Central memory CD8-positive, alpha-beta T cell (primary cell): ENCODE data around the gene NAA15.
"Not testable (repeated sequence)": the region's sequence is repeated elsewhere in the genome, so short reads cannot be mapped to it uniquely, and the experiment has no call there.

ENCODE experiments used
- ATAC-seq: fragments of 150-1000 bp; cut with Tn5 transposase; replicated peaks from 2 replicates; pipeline ENCODE4 v1.10.0; 2022; ENCODE audit warnings: mild to moderate bottlenecking, moderate FRiP score, moderate number of reproducible peaks; ENCODE audit not compliant: poor library complexity, severe bottlenecking; ENCODE audit errors: extremely low read depth
- DNase-seq, 2 donors: peaks; one replicate each; pipeline ENCODE4 v3.0.0; 2021; ENCODE audit warnings: low spot score in 2 of 2
- H3K27ac Mint-ChIP-seq: one replicate; pipeline ENCODE4 v1.8.0; 2022; ENCODE audit warnings: low read depth, mild to moderate bottlenecking, moderate library complexity, mixed read lengths
- H3K27me3 Mint-ChIP-seq: one replicate; pipeline ENCODE4 v1.8.0; 2022; ENCODE audit warnings: mixed read lengths
- H3K36me3 Mint-ChIP-seq: one replicate; pipeline ENCODE4 v1.8.0; 2022; ENCODE audit warnings: mild to moderate bottlenecking, moderate library complexity, mixed read lengths; ENCODE audit not compliant: insufficient read depth
- H3K4me1 Mint-ChIP-seq: one replicate; pipeline ENCODE4 v1.8.0; 2022; ENCODE audit warnings: mixed read lengths
- H3K4me3 Mint-ChIP-seq: one replicate; pipeline ENCODE4 v1.8.0; 2022; ENCODE audit warnings: mild to moderate bottlenecking, moderate library complexity, mixed read lengths
- H3K9me3 Mint-ChIP-seq: one replicate; pipeline ENCODE4 v1.8.0; 2022; ENCODE audit warnings: mixed read lengths

Gene NAA15

GRCh38 chr4:139301113-139301820, at the start of gene NAA15:
Gene NAA15, plus strand, starts transcription at chr4:139301505. Its CDS starts 273 bp downstream, at chr4:139301778.
- peak within 1 kb of the TSS; percentile 100 for H3K4me3 Mint-ChIP-seq
- peak; percentile 90 for ATAC-seq
- no peaks in the 10 kb centered on the region for H3K9me3 Mint-ChIP-seq
- peaks cover 41% of the 10 kb centered on the region for H3K4me1 Mint-ChIP-seq
- peak; percentile 89 to 97 for DNase-seq
- H3K27ac Mint-ChIP-seq, result peak within 1 kb of the TSS; percentile 100
- H3K27me3 Mint-ChIP-seq, result no peaks in the 10 kb centered on the region
- peaks cover 18% of the 10 kb centered on the region for H3K36me3 Mint-ChIP-seq

- Mint-ChIP-seq H3K36me3 (no peaks in the 10 kb centered on the region), H3K27me3 (no peaks in the 10 kb centered on the region), H3K9me3 (no peaks in the 10 kb centered on the region), H3K27ac (no peak overlapping the region), H3K4me3 (no peak overlapping the region), H3K4me1 (no peaks in the 10 kb centered on the region)
- no peak for ATAC-seq
- no peak for DNase-seq
These were observed 48.3 kb upstream of the NAA15 start for GRCh38 chr4:139253046-139253445.

- no peak for ATAC-seq
- no peaks in the 10 kb centered on the region for H3K4me1 Mint-ChIP-seq
- no peak overlapping the region for H3K27ac Mint-ChIP-seq
- no peak overlapping the region for H3K4me3 Mint-ChIP-seq
- no peaks in the 10 kb centered on the region for H3K27me3 Mint-ChIP-seq
- H3K36me3 Mint-ChIP-seq, result no peaks in the 10 kb centered on the region
- H3K9me3 Mint-ChIP-seq, result no peaks in the 10 kb centered on the region
- no peak for DNase-seq
These were observed 47.6 kb upstream of the NAA15 start for GRCh38 chr4:139253713-139254112.

DNA sequence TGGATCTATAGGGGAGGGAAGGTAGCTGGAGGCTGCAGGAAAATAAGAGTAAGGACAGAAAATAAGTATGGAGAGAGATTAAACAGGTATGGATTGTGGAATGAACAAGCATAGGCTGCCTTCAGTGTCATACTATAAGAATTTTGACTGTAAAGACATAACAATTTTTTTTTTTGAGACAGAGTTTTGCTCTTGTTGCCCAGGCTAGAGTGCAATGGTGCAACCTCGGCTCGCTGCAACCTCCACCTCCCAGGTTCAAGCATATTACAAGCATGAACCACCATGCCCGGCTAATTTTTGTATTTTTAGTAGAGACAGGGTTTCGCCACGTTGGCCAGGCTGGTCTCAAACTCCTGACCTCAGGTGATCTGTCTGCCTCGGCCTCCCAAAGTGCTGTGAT, 45.7 kb upstream of the NAA15 start:
- H3K4me1 Mint-ChIP-seq, H3K27me3 Mint-ChIP-seq, DNase-seq, ATAC-seq, H3K27ac Mint-ChIP-seq, H3K36me3 Mint-ChIP-seq, H3K4me3 Mint-ChIP-seq, H3K9me3 Mint-ChIP-seq: not testable (repeated sequence)

- H3K4me1 Mint-ChIP-seq, result no peaks in the 10 kb centered on the region
- H3K27me3 Mint-ChIP-seq, result no peaks in the 10 kb centered on the region
- no peak overlapping the region for H3K4me3 Mint-ChIP-seq
- ATAC-seq, result no peak
- DNase-seq, result no peak
- no peak overlapping the region for H3K27ac Mint-ChIP-seq
- no peaks in the 10 kb centered on the region for H3K36me3 Mint-ChIP-seq
- H3K9me3 Mint-ChIP-seq, result no peaks in the 10 kb centered on the region
These were observed 45.0 kb upstream of the NAA15 start for GRCh38 chr4:139256349-139256748.

DNA sequence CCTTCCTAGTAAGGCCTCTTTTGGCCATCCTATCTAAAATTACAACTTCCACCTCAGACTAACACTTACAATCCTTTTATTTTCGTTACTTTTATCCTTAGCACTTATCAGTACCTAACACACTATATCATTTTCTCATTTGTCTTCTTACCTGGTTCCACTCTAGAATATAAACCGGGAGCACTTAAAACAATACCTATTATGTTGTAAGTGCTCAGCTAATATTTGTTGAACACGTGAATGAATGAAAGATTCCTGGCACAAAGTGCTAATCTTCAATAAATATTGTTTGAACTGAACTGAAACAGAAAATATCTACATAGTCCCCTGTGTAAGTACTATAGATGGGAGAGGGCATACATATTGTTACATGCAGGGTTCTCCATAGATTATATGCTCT, 35.7 kb upstream of the NAA15 start:
- Mint-ChIP-seq H3K4me3 (no peak overlapping the region), H3K4me1 (peaks cover 10% of the 10 kb centered on the region), H3K9me3 (no peaks in the 10 kb centered on the region), H3K27ac (no peak overlapping the region), H3K27me3 (no peaks in the 10 kb centered on the region), H3K36me3 (peaks cover 4% of the 10 kb centered on the region)
- DNase-seq, result no peak
- ATAC-seq, result no peak

DNA sequence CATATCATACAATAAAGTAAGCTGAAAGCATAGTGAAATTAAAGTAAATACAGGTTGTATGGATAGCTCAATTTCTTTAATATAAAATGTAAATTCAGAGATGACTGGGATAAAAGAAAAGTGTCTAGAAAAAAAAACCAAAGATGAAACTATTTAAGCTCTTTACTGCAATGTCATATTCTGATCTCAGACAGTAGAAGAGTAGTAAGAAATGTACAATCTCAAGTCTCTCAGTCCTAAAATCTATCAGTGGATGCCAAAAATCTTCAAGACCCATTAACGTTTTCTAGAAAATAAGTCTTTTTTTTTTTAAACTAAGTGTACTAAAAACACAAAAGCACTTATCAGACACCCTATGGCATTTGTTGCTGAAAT, 35.1 kb upstream of the NAA15 start:
- H3K27ac Mint-ChIP-seq, result peak overlapping the region; percentile 87
- H3K36me3 Mint-ChIP-seq, result peaks cover 4% of the 10 kb centered on the region
- H3K4me3 Mint-ChIP-seq, result peak overlapping the region; percentile 78
- H3K9me3 Mint-ChIP-seq, result no peaks in the 10 kb centered on the region
- H3K27me3 Mint-ChIP-seq, result no peaks in the 10 kb centered on the region
- ATAC-seq (no peak), DNase-seq (no peak)
- H3K4me1 Mint-ChIP-seq, result peaks cover 10% of the 10 kb centered on the region

DNA sequence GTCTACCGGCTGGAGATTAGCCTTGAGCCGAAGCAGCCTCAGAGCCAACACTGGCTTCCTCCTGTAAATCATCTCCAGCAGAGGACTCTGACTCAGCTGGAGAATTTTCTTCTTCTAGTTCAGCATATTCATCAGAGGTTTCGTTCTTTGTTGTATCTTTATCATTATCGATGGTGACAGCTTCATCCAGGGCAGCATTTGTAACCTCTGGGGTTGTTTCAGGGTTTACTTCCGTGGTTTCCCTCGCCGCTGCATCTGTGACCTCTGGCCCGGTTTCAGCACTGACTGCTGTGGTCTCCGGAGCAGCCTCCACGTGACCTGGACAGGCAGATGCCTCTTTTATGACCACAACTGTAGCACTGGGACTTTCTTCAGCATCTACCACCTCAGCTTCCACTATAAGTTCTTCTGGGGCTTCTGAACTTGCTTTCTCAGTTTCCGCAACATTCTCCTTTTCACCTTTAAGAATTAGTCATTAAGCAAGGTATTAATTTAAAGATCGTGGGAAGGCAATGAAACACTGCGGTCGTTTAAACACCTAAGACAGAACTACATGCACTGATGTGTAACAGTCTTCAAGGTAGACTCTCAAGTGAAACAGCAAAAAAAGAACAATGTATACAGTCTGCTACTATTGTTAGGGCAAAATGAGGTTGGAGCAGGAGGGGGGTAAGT, 34.6 kb upstream of the NAA15 start:
- Mint-ChIP-seq H3K27ac (peak overlapping the region; percentile 87), H3K27me3 (no peaks in the 10 kb centered on the region), H3K9me3 (no peaks in the 10 kb centered on the region), H3K4me3 (peak overlapping the region; percentile 78), H3K4me1 (peaks cover 10% of the 10 kb centered on the region), H3K36me3 (peaks cover 4% of the 10 kb centered on the region)
- peak; percentile 51 to 53 for DNase-seq
- peak; percentile 98 for ATAC-seq

DNA sequence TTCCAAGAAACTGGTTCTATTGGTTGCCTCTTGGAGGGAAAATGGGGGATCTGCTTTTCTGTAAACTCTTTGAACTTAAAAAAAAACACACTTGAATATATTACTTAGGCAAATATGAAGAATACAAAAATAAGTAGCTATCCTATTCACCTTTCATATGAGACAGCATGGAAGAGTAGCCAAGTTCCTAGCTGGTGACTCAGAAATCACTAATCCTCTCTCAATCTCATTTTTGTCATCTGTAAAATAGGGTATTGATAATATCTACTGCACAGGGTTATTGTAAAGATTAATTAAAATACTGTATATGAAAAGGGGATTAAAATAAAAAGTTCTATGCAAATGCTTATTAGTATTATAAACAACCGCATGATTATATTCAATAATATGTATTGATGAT, 34.0 kb upstream of the NAA15 start:
- H3K27ac Mint-ChIP-seq, result peak overlapping the region; percentile 87
- no peaks in the 10 kb centered on the region for H3K9me3 Mint-ChIP-seq
- no peaks in the 10 kb centered on the region for H3K27me3 Mint-ChIP-seq
- peak overlapping the region; percentile 78 for H3K4me3 Mint-ChIP-seq
- H3K4me1 Mint-ChIP-seq, result peaks cover 10% of the 10 kb centered on the region
- no peak for ATAC-seq
- no peak for DNase-seq
- peaks cover 2% of the 10 kb centered on the region for H3K36me3 Mint-ChIP-seq

DNA sequence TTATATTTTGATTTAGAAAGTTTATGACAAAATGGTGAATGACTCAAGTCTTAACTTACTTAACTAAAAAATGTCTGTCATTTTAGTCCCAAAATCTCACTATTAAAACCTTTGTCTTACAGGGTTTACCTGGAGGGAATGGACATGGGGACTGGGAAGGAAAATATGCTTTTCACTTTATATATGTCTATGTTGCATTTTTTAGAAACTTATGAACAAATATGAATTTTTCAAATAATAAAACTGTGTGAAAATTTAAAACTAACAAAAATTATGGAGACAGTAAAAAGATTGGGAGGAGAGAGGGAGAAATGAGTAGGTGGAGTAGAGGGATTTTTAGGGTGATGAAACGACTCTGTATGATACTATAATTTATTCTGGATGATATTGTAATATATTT, 27.5 kb upstream of the NAA15 start:
- Mint-ChIP-seq H3K36me3 (no peaks in the 10 kb centered on the region), H3K9me3 (no peaks in the 10 kb centered on the region)

DNA sequence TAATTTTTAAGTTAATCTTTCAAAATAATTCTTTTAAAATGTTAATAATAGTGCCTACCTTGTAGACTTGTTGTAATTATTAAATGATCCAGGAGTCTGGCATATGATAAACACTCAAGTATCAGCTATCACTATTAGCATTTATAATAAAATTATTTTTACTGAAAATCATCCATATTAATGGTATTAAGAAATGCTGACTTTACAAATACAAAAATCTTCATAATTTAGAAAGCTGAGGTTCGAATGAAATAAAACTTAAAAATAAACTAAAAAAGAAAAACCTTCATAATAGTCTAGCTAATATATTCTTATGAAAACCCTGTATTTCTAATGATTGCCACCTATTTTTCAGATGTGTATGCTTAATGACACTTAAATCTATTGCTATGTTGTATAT, 26.5 kb upstream of the NAA15 start:
- DNase-seq (no peak), ATAC-seq (no peak)
- Mint-ChIP-seq H3K9me3 (no peaks in the 10 kb centered on the region), H3K27ac (no peak overlapping the region), H3K36me3 (peaks cover 1% of the 10 kb centered on the region), H3K4me1 (peaks cover 11% of the 10 kb centered on the region), H3K27me3 (peaks cover 26% of the 10 kb centered on the region), H3K4me3 (no peak overlapping the region)

More for the DNA sequence above, 27.5 kb upstream of the NAA15 start:
- no peak overlapping the region for H3K27ac Mint-ChIP-seq
- H3K4me1 Mint-ChIP-seq, result peaks cover 2% of the 10 kb centered on the region
- peaks cover 16% of the 10 kb centered on the region for H3K27me3 Mint-ChIP-seq
- H3K4me3 Mint-ChIP-seq, result no peak overlapping the region
- ATAC-seq (no peak), DNase-seq (no peak)

DNA sequence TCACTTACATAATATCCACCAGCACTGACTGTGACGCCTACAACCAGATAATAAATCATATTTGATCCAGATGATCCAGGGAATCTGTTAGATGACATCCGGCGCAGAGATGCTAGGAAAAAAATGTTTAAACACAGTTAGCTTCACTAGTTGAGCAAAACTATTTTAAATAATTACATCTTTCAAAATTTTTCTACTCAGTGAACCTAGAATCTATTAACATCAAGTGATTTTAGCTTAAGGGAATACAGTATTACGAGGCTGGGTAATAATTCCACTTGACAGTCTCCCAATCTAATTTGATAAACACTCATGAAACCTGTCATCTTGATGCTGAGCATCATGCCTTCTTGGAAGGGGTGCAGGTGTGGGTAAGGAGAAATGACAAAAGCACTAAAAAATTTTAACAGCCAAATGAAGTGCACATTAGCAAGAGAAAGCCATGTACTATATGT, 26.0 kb upstream of the NAA15 start:
- Mint-ChIP-seq H3K27me3 (peaks cover 31% of the 10 kb centered on the region), H3K4me3 (no peak overlapping the region), H3K27ac (no peak overlapping the region), H3K36me3 (peaks cover 1% of the 10 kb centered on the region), H3K9me3 (no peaks in the 10 kb centered on the region), H3K4me1 (peaks cover 17% of the 10 kb centered on the region)
- no peak for DNase-seq
- ATAC-seq, result no peak

DNA sequence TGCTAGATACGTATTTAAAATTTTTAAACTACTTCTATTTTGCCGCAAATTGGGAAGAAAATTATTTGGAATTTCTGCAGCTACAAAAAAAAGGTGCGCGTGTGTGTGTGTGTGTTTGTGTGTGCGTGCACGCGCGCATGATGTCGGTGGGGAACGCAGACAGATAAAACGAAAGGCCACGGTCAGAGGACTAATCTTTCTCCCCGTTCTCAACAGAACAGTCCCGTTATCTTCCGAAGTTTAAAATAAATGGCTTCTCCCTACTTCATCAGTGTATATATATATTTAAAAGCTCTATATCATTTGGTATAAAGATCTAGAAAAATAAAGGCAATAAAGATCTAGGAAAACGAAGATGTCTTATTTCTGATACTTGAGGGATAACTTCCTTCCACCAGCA, 22.8 kb upstream of the NAA15 start:
- Mint-ChIP-seq H3K36me3 (peaks cover 1% of the 10 kb centered on the region), H3K27ac (no peak overlapping the region), H3K27me3 (peaks cover 41% of the 10 kb centered on the region), H3K4me3 (peak overlapping the region; percentile 72), H3K9me3 (no peaks in the 10 kb centered on the region), H3K4me1 (peaks cover 18% of the 10 kb centered on the region)
- DNase-seq, result no peak
- no peak for ATAC-seq
